GM19043 (cell line): Measurements from ENCODE around the gene C2CD4C.
"Not testable (repeated sequence)": the region's sequence is repeated elsewhere in the genome, so short reads cannot be mapped to it uniquely, and the experiment has no call there.

Experiments
- ATAC-seq: cut with Tn5 transposase; IDR thresholded peaks from one replicate; pipeline ENCODE4 v1.9.1; 2021; ENCODE audit warnings: low read depth; ENCODE audit not compliant: unreplicated experiment

The C2CD4C gene

GRCh38 chr19:386189-386588, 22.8 kb downstream of the C2CD4C start:
- ATAC-seq, result not testable (repeated sequence)

GRCh38 chr19:384799-385169, 24.2 kb downstream of the C2CD4C start:
- no peak for ATAC-seq

- ATAC-seq, result no peak
Observed at GRCh38 chr19:383922-384798, 24.8 kb downstream of the C2CD4C start.

- no peak for ATAC-seq
Observed at GRCh38 chr19:383040-383439, 25.9 kb downstream of the C2CD4C start.

- ATAC-seq, result not testable (repeated sequence)
Observed at GRCh38 chr19:382578-382977, 26.4 kb downstream of the C2CD4C start.

GRCh38 chr19:381901-382300, 27.0 kb downstream of the C2CD4C start:
- not testable (repeated sequence) for ATAC-seq

GRCh38 chr19:380618-381219, 28.2 kb downstream of the C2CD4C start:
- not testable (repeated sequence) for ATAC-seq

- ATAC-seq, result no peak
Observed at GRCh38 chr19:379796-380195, 29.2 kb downstream of the C2CD4C start.

- ATAC-seq, result no peak
Observed at GRCh38 chr19:378706-379105, 30.2 kb downstream of the C2CD4C start.

- ATAC-seq, result no peak
Observed at GRCh38 chr19:377801-378581, 31.0 kb downstream of the C2CD4C start.

GRCh38 chr19:376111-376470, 32.9 kb downstream of the C2CD4C start:
- no peak for ATAC-seq

GRCh38 chr19:375395-376110, 33.4 kb downstream of the C2CD4C start:
- no peak for ATAC-seq

GRCh38 chr19:374886-375235, 34.1 kb downstream of the C2CD4C start:
- ATAC-seq, result no peak

GRCh38 chr19:374183-374885, 34.6 kb downstream of the C2CD4C start:
- ATAC-seq, result no peak

- no peak for ATAC-seq
Observed at GRCh38 chr19:373391-374182, 35.4 kb downstream of the C2CD4C start.

- no peak for ATAC-seq
Observed at GRCh38 chr19:372306-372890, 36.5 kb downstream of the C2CD4C start.

GRCh38 chr19:371501-372168, 37.3 kb downstream of the C2CD4C start:
- ATAC-seq, result no peak

- ATAC-seq, result no peak
Observed at GRCh38 chr19:370641-371330, 38.2 kb downstream of the C2CD4C start.
